ENCODE results near the gene RPL13. TPM values are rescaled to one million over a fixed set of nuclear protein-coding genes. Genes with fewer than 3 reads are reported as not detected.

RPL13 gene
- total and polyA plus RNA-seq, 2 of the 13 experiments (the other 11 are each of a cell fraction or from before 2014, with no cell fraction given), result 2,988 to 4,411 TPM

- 0 out of 2 replicates have a peak, but pooled peaks have one; percentile 67 for TF ChIP-seq ZSCAN5A (CRISPR knock-in tag; IDR thresholded peaks at IDR 0.05; ENCODE audit: borderline replicate concordance)
- no peak for TF ChIP-seq KDM3A (CRISPR knock-in tag; IDR thresholded peaks at IDR 0.05; ENCODE audit: low read depth)
- peak; percentile 24; the same call in 1 of the 2 replicates for TF ChIP-seq SP5 (CRISPR knock-in tag; IDR thresholded peaks at IDR 0.05; ENCODE audit: borderline replicate concordance, low read depth)
- TF ChIP-seq STAT6 (CRISPR knock-in tag; IDR thresholded peaks at IDR 0.05; ENCODE audit: borderline replicate concordance), result no peak
- no peak for TF ChIP-seq BCL6 (CRISPR knock-in tag; IDR thresholded peaks at IDR 0.05)
- 0 out of 2 replicates have a peak, but pooled peaks have one; percentile 9 for TF ChIP-seq ZNF709 (CRISPR knock-in tag; IDR thresholded peaks at IDR 0.05)
- 0 out of 2 replicates have a peak, but pooled peaks have one; percentile 6 for TF ChIP-seq MEIS1 (CRISPR knock-in tag; IDR thresholded peaks at IDR 0.05; ENCODE audit: borderline replicate concordance)
- TF ChIP-seq ZSCAN21 (CRISPR knock-in tag; IDR thresholded peaks at IDR 0.05; ENCODE audit: borderline replicate concordance), result 0 out of 2 replicates have a peak, but pooled peaks have one; percentile 45
- TF ChIP-seq CREBL2 (CRISPR knock-in tag; IDR thresholded peaks at IDR 0.05; ENCODE audit: borderline replicate concordance), result no peak
- no peak for TF ChIP-seq ZFP36L1 (CRISPR knock-in tag; IDR thresholded peaks at IDR 0.05)
- no peak for TF ChIP-seq RFXAP (CRISPR knock-in tag; IDR thresholded peaks at IDR 0.05; ENCODE audit: borderline replicate concordance)
- TF ChIP-seq ATF1 (CRISPR knock-in tag; IDR thresholded peaks at IDR 0.05), result no peak
- no peak for TF ChIP-seq THAP8 (CRISPR knock-in tag; IDR thresholded peaks at IDR 0.05; ENCODE audit: borderline replicate concordance)
- TF ChIP-seq ZNF326 (CRISPR knock-in tag; IDR thresholded peaks at IDR 0.05; ENCODE audit: borderline replicate concordance), result 0 out of 2 replicates have a peak, but pooled peaks have one; percentile 59
- TF ChIP-seq PCBP1 (IDR thresholded peaks at IDR 0.05; ENCODE audit: borderline replicate concordance, low read depth, low read length), result no peak
- TF ChIP-seq IRF1 (CRISPR knock-in tag; IDR thresholded peaks at IDR 0.05; ENCODE audit: low read depth), result no peak; the same call in 1 of the 2 replicates
- peak; percentile 4; the same call in 1 of the 2 replicates for TF ChIP-seq BORCS8-MEF2B (CRISPR knock-in tag; IDR thresholded peaks at IDR 0.05)
- no peak for TF ChIP-seq ZBTB2 (CRISPR knock-in tag; IDR thresholded peaks at IDR 0.05; ENCODE audit: low read depth)
These were observed 4.2 kb downstream of the RPL13 start (continued) for GRCh38 chr16:89564476-89565255.
